ENCODE measurements around the gene SEMA7A. TPM values are rescaled to one million over a fixed set of nuclear protein-coding genes. Genes with fewer than 3 reads are reported as not detected.
A peak's percentile ranks its signal among the peaks of the same experiment; 100 is the strongest.

SEMA7A gene
- total RNA-seq, 4 donors from 2014 or later, result 1.5 to 42.9 (median 1.6) TPM

- Histone ChIP-seq H3K4me1 (peaks cover 0 to 43% (median 20%) of the 10 kb centered on the region in 4 donors), H3K27ac (peak overlapping the region in 1 of 4 donors; percentile 93), H3K4me3 (no peak overlapping the region), H3K9me3 (no peaks in the 10 kb centered on the region), H3K27me3 (no peaks in the 10 kb centered on the region), H3K36me3 (no peaks in the 10 kb centered on the region)
- no peak for TF ChIP-seq POLR2A (IDR thresholded peaks at IDR 0.05)
- TF ChIP-seq CTCF (IDR thresholded peaks at IDR 0.05), result no peak
- no peak for DNase-seq
These were observed 8.7 kb downstream of the SEMA7A start for GRCh38 chr15:74424901-74425528.

- no peak overlapping the region for H3K4me3 ChIP-seq
- no peaks in the 10 kb centered on the region for H3K36me3 ChIP-seq
- H3K4me1 ChIP-seq, result peaks cover 0 to 54% (median 19%) of the 10 kb centered on the region in 4 donors
- H3K27me3 ChIP-seq, result no peaks in the 10 kb centered on the region
- H3K9me3 ChIP-seq, result no peaks in the 10 kb centered on the region
- peak overlapping the region in 1 of 4 donors; percentile 93 for H3K27ac ChIP-seq
- no peak for DNase-seq
- no peak for TF ChIP-seq CTCF (IDR thresholded peaks at IDR 0.05)
- no peak for TF ChIP-seq POLR2A (IDR thresholded peaks at IDR 0.05)
These were observed 10.1 kb downstream of the SEMA7A start for GRCh38 chr15:74423431-74424257.

- Histone ChIP-seq H3K27me3 (no peaks in the 10 kb centered on the region), H3K27ac (peak overlapping the region in 2 of 4 donors; percentile 27 to 93), H3K4me1 (peaks cover 0 to 50% (median 17%) of the 10 kb centered on the region in 4 donors), H3K36me3 (no peaks in the 10 kb centered on the region), H3K9me3 (no peaks in the 10 kb centered on the region), H3K4me3 (no peak overlapping the region)
- peak in 2 of 3 donors; percentile 58 to 61 for DNase-seq
- TF ChIP-seq CTCF (IDR thresholded peaks at IDR 0.05) (no peak), POLR2A (IDR thresholded peaks at IDR 0.05) (no peak)
These were observed 10.9 kb downstream of the SEMA7A start for GRCh38 chr15:74422652-74423430.

GRCh38 chr15:74422265-74422651 lies 11.5 kb downstream of the SEMA7A start:
- no peak for DNase-seq
- peak overlapping the region in 2 of 4 donors; percentile 27 to 93 for H3K27ac ChIP-seq

More at GRCh38 chr15:74422265-74422651, 11.5 kb downstream of the SEMA7A start:
- Histone ChIP-seq H3K36me3 (no peaks in the 10 kb centered on the region), H3K4me1 (peaks cover 0 to 48% (median 17%) of the 10 kb centered on the region in 4 donors), H3K27me3 (no peaks in the 10 kb centered on the region), H3K4me3 (no peak overlapping the region), H3K9me3 (no peaks in the 10 kb centered on the region)
- TF ChIP-seq CTCF (IDR thresholded peaks at IDR 0.05) (no peak), POLR2A (IDR thresholded peaks at IDR 0.05) (no peak)
